ENCODE data around the gene PTGFRN.

Gene PTGFRN

GRCh38 chr1:116871779-116872146, 38.0 kb upstream of the PTGFRN start:
- no peaks in the 10 kb centered on the region for H3K4me1 ChIP-seq (ENCODE audit: low read length)
- no peaks in the 10 kb centered on the region for H3K36me3 ChIP-seq (replicated peaks; ENCODE audit: insufficient read depth, low read length)
- no peak overlapping the region for H3K9ac ChIP-seq (ENCODE audit: low read length)
- no peak overlapping the region for H3K4me2 ChIP-seq (ENCODE audit: low read depth, low read length)
- no peaks in the 10 kb centered on the region for H3K79me2 ChIP-seq (ENCODE audit: low read length)
- H3K27me3 ChIP-seq (replicated peaks; ENCODE audit: insufficient read depth, low read length) = no peaks in the 10 kb centered on the region
- H4K20me1 ChIP-seq (ENCODE audit: insufficient read depth, low read length) = no peaks in the 10 kb centered on the region
- no peaks in the 10 kb centered on the region for H3K9me3 ChIP-seq (replicated peaks; ENCODE audit: insufficient read depth, low read length)
- H3F3A ChIP-seq (ENCODE audit: insufficient read depth, low read length) = no peaks in the 10 kb centered on the region
- no peak for DNase-seq
- no peak for TF ChIP-seq EZH2phosphoT487 (IDR thresholded peaks at IDR 0.05; ENCODE audit: low read length)
- TF ChIP-seq EZH2 (optimal IDR thresholded peaks at IDR 0.05; ENCODE audit: low read depth, low read length) = no peak
- TF ChIP-seq, protein P1, sequence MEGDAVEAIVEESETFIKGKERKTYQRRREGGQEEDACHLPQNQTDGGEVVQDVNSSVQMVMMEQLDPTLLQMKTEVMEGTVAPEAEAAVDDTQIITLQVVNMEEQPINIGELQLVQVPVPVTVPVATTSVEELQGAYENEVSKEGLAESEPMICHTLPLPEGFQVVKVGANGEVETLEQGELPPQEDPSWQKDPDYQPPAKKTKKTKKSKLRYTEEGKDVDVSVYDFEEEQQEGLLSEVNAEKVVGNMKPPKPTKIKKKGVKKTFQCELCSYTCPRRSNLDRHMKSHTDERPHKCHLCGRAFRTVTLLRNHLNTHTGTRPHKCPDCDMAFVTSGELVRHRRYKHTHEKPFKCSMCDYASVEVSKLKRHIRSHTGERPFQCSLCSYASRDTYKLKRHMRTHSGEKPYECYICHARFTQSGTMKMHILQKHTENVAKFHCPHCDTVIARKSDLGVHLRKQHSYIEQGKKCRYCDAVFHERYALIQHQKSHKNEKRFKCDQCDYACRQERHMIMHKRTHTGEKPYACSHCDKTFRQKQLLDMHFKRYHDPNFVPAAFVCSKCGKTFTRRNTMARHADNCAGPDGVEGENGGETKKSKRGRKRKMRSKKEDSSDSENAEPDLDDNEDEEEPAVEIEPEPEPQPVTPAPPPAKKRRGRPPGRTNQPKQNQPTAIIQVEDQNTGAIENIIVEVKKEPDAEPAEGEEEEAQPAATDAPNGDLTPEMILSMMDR (IDR thresholded peaks at IDR 0.05; ENCODE audit: low read length) = no peak
- H3K4me3 ChIP-seq (ENCODE audit: low read length) = no peak overlapping the region
- H3K9me2 ChIP-seq (replicated peaks; ENCODE audit: insufficient read depth, low read length) = no peaks in the 10 kb centered on the region
- no peak overlapping the region for H3K27ac ChIP-seq (ENCODE audit: low read length)
- no peak overlapping the region for H2AFZ ChIP-seq (ENCODE audit: low read length)

GRCh38 chr1:116873680-116874271, 35.9 kb upstream of the PTGFRN start:
- Histone ChIP-seq H4K20me1 (ENCODE audit: insufficient read depth, low read length) (no peaks in the 10 kb centered on the region), H3K4me1 (ENCODE audit: low read length) (no peaks in the 10 kb centered on the region), H3K27ac (ENCODE audit: low read length) (no peak overlapping the region), H3K36me3 (replicated peaks; ENCODE audit: insufficient read depth, low read length) (no peaks in the 10 kb centered on the region), H3K9ac (ENCODE audit: low read length) (no peak overlapping the region), H3K79me2 (ENCODE audit: low read length) (no peaks in the 10 kb centered on the region), H3K4me3 (ENCODE audit: low read length) (no peak overlapping the region), H3K27me3 (replicated peaks; ENCODE audit: insufficient read depth, low read length) (no peaks in the 10 kb centered on the region), H3K4me2 (ENCODE audit: low read depth, low read length) (no peak overlapping the region), H2AFZ (ENCODE audit: low read length) (no peak overlapping the region), H3K9me3 (replicated peaks; ENCODE audit: insufficient read depth, low read length) (no peaks in the 10 kb centered on the region), H3F3A (ENCODE audit: insufficient read depth, low read length) (no peaks in the 10 kb centered on the region), H3K9me2 (replicated peaks; ENCODE audit: insufficient read depth, low read length) (no peaks in the 10 kb centered on the region)
- TF ChIP-seq, protein P1 (IDR thresholded peaks at IDR 0.05; ENCODE audit: low read length) = no peak
- TF ChIP-seq EZH2 (optimal IDR thresholded peaks at IDR 0.05; ENCODE audit: low read depth, low read length) (no peak), EZH2phosphoT487 (IDR thresholded peaks at IDR 0.05; ENCODE audit: low read length) (no peak)
- DNase-seq = no peak

DNA sequence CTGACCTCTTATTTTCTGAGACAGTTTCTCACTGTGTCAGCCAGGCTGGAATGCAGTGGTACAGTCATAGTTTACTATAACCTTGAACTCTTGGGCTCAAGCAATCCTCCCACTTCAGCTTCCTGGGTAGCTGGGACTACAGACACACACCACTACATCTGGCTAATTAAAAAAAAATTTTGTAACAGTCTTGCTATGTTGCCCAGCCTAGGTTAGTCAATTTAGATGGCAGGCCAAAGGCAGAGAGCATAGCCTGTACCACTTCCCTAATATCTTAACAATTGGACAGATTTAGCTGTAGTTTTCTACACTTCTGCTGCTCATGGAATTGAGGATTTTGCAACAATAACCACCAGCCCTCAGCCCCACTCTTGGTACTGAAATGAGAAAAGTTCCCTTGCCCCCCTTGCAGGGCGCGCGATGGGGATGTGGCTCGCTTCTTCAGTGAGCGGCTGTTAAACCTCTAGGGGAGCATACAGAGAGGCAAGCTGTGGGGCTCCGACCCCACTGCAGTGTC, 34.9 kb upstream of the PTGFRN start:
- Histone ChIP-seq H3K9me2 (replicated peaks; ENCODE audit: insufficient read depth, low read length) (no peaks in the 10 kb centered on the region), H3K9ac (ENCODE audit: low read length) (no peak overlapping the region), H3K36me3 (replicated peaks; ENCODE audit: insufficient read depth, low read length) (no peaks in the 10 kb centered on the region), H3K9me3 (replicated peaks; ENCODE audit: insufficient read depth, low read length) (no peaks in the 10 kb centered on the region), H3K4me3 (ENCODE audit: low read length) (no peak overlapping the region), H3K4me2 (ENCODE audit: low read depth, low read length) (no peak overlapping the region), H3F3A (ENCODE audit: insufficient read depth, low read length) (no peaks in the 10 kb centered on the region), H3K27me3 (replicated peaks; ENCODE audit: insufficient read depth, low read length) (no peaks in the 10 kb centered on the region), H3K4me1 (ENCODE audit: low read length) (no peaks in the 10 kb centered on the region), H2AFZ (ENCODE audit: low read length) (no peak overlapping the region), H3K79me2 (ENCODE audit: low read length) (no peaks in the 10 kb centered on the region), H3K27ac (ENCODE audit: low read length) (no peak overlapping the region), H4K20me1 (ENCODE audit: insufficient read depth, low read length) (no peaks in the 10 kb centered on the region)
- TF ChIP-seq EZH2 (optimal IDR thresholded peaks at IDR 0.05; ENCODE audit: low read depth, low read length) = no peak
- TF ChIP-seq EZH2phosphoT487 (IDR thresholded peaks at IDR 0.05; ENCODE audit: low read length) = no peak
- TF ChIP-seq, protein P1 (IDR thresholded peaks at IDR 0.05; ENCODE audit: low read length) = no peak
- no peak for DNase-seq
